Loucy (cell line): ENCODE data around the gene B4GALNT4.

Source experiments
- EZH2phosphoT487 ChIP-seq: fragments of 200-600 bp; IDR thresholded peaks from 2 replicates; pipeline ENCODE4 v1.6.1; 2018; ENCODE audit warnings: antibody characterized with exemption, mild to moderate bottlenecking, moderate library complexity, borderline replicate concordance
- TF ChIP-seq, protein P1 (sequence below): fragments of 200-600 bp; sonication (generic); conservative IDR thresholded peaks from 2 replicates; pipeline ENCODE4 v1.5.1; 2014; ENCODE audit warnings: mild to moderate bottlenecking, antibody characterized with exemption, low read length

DNA sequence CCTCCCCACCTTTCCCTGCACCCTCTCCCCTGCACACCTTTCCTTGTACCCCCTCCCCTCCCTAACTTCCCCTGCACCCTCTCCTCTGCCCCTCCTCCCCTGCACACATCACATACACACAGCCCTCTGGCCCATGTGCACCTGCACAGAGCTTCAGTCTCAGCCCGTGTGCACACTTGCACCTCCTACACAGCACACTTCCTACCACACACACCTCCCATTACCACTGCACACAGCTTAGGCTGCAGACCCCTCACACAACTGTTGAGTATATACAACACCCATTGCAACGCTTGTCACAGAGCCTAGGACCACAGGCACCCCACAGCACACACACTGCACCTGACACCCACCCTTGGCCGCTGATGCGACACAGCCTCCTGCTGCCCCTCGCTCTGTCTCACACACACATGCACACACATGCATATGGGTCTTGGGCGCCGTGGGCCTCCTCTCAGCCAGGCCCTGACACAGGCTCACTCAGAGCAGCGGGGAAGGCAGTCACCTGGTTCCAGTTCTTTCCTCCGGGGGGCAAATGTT, 45.1 kb downstream of the B4GALNT4 start:
- TF ChIP-seq, protein P1, sequence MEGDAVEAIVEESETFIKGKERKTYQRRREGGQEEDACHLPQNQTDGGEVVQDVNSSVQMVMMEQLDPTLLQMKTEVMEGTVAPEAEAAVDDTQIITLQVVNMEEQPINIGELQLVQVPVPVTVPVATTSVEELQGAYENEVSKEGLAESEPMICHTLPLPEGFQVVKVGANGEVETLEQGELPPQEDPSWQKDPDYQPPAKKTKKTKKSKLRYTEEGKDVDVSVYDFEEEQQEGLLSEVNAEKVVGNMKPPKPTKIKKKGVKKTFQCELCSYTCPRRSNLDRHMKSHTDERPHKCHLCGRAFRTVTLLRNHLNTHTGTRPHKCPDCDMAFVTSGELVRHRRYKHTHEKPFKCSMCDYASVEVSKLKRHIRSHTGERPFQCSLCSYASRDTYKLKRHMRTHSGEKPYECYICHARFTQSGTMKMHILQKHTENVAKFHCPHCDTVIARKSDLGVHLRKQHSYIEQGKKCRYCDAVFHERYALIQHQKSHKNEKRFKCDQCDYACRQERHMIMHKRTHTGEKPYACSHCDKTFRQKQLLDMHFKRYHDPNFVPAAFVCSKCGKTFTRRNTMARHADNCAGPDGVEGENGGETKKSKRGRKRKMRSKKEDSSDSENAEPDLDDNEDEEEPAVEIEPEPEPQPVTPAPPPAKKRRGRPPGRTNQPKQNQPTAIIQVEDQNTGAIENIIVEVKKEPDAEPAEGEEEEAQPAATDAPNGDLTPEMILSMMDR, result no peak
- TF ChIP-seq EZH2phosphoT487, result no peak
